ENCODE results near the gene AAGAB.

The AAGAB gene

GRCh38 chr15:67199881-67200763 is 54.3 kb downstream of the AAGAB start:
- CTCF ChIA-PET = interaction anchor here (0.6 kb wide), 1 partner anchor 338 kb away, joined by 3 read pairs; no protein-coding TSS in a partner anchor

DNA sequence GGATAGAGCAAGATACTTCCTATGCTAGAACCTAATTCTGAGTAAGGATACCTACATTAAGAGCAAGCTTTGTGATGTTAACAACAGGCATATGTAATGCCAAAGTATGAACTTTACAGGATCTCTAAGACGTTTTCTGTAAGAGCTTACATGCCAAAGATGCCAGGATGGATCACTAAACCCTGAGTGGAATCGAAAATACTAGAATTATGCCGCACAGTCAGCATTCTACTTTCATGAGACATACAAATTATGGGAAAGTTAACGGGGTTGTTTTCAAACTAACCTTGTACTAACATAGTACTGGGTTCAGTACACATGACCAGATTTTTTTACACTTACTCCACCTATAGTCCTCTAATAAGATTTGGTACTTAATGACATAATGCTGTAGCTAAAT is 55.1 kb downstream of the AAGAB start:
- POLR2A ChIA-PET = no interaction called here
- TF ChIP-seq LEF1 (IDR thresholded peaks at IDR 0.05; ENCODE audit: borderline replicate concordance) (no peak), SUZ12 (IDR thresholded peaks at IDR 0.05) (no peak), TARDBP (IDR thresholded peaks at IDR 0.05) (no peak), CTBP1 (IDR thresholded peaks at IDR 0.05; ENCODE audit: borderline replicate concordance) (no peak), NFRKB (IDR thresholded peaks at IDR 0.05) (no peak), ZNF384 (IDR thresholded peaks at IDR 0.05) (no peak), HDGF (IDR thresholded peaks at IDR 0.05; ENCODE audit: borderline replicate concordance) (no peak), SP1 (IDR thresholded peaks at IDR 0.05) (no peak), BHLHE40 (IDR thresholded peaks at IDR 0.05; ENCODE audit: borderline replicate concordance) (no peak), ELF4 (IDR thresholded peaks at IDR 0.05) (no peak), FOXK2 (IDR thresholded peaks at IDR 0.05) (no peak), FOXA1 (IDR thresholded peaks at IDR 0.05) (no peak)
- CTCF ChIA-PET = interaction anchor here (0.6 kb wide), 2 partner anchors 52 to 337 kb away, joined by 3 read pairs; no protein-coding TSS in a partner anchor
- DNase-seq (ENCODE audit: extremely low spot score) = no peak

More at GRCh38 chr15:67199881-67200763, 54.3 kb downstream of the AAGAB start:
- no peak for TF ChIP-seq NFRKB (IDR thresholded peaks at IDR 0.05)
- TF ChIP-seq SUZ12 (IDR thresholded peaks at IDR 0.05) = no peak
- no peak for TF ChIP-seq FOXA1 (IDR thresholded peaks at IDR 0.05)
- TF ChIP-seq FOXK2 (IDR thresholded peaks at IDR 0.05) = no peak
- no peak for TF ChIP-seq ELF4 (IDR thresholded peaks at IDR 0.05)
- no peak for TF ChIP-seq HDGF (IDR thresholded peaks at IDR 0.05; ENCODE audit: borderline replicate concordance)
- POLR2A ChIA-PET = no interaction called here
- no peak for DNase-seq (ENCODE audit: extremely low spot score)

DNA sequence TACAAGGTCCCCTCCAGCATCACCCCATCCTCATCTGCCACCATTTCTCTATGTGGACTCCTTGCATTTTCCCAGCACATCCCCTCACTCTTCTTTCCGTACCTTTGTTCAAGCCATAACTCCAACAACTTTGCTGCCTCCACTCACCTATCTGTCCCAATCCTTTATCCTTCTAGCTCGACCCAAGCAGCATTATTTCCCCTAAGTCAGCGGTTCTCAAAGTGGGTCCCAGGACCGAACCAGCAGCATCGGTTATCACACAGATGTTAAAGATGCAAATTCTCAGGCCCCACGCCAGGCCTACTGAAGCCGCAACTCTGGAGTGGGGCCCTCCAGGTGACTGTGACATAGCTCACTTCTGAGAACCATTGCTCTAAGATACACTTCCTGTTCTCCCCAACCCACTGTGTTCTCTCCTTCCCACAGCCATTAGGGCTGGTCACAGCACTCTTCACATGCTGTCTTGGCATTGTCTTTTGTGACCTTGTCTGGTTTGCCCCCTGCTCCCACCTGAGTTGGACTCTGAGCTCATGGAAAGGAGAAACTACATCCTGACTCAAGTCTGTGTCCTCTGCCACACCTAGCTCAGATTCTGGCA is 56.2 kb downstream of the AAGAB start:
- ChIA-PET POLR2A (no interaction called here), CTCF (no interaction called here)
- DNase-seq (ENCODE audit: extremely low spot score) = no peak

GRCh38 chr15:67197364-67197695 is 57.1 kb downstream of the AAGAB start:
- POLR2A ChIA-PET = no interaction called here
- no peak for DNase-seq (ENCODE audit: extremely low spot score)
- TF ChIP-seq CTBP1 (IDR thresholded peaks at IDR 0.05; ENCODE audit: borderline replicate concordance) (no peak), SP1 (IDR thresholded peaks at IDR 0.05) (no peak), ELF4 (IDR thresholded peaks at IDR 0.05) (no peak), FOXK2 (IDR thresholded peaks at IDR 0.05) (no peak), NFRKB (IDR thresholded peaks at IDR 0.05) (no peak), ZNF384 (IDR thresholded peaks at IDR 0.05) (no peak), TARDBP (IDR thresholded peaks at IDR 0.05) (no peak), PKNOX1 (IDR thresholded peaks at IDR 0.05) (no peak), FOXA1 (IDR thresholded peaks at IDR 0.05) (no peak)
- CTCF ChIA-PET = interaction anchor here (0.6 kb wide), 1 partner anchor 186 kb away, joined by 3 read pairs; no protein-coding TSS in a partner anchor

More for the DNA sequence above, 56.2 kb downstream of the AAGAB start:
- TF ChIP-seq L3MBTL2 (conservative IDR thresholded peaks at IDR 0.05) (no peak), FOXK2 (IDR thresholded peaks at IDR 0.05) (no peak), PKNOX1 (IDR thresholded peaks at IDR 0.05) (no peak), ARNT (IDR thresholded peaks at IDR 0.05) (no peak), SUZ12 (IDR thresholded peaks at IDR 0.05) (no peak), FOXM1 (IDR thresholded peaks at IDR 0.05; ENCODE audit: borderline replicate concordance) (no peak), SP1 (IDR thresholded peaks at IDR 0.05) (no peak), CTBP1 (IDR thresholded peaks at IDR 0.05; ENCODE audit: borderline replicate concordance) (no peak), NFRKB (IDR thresholded peaks at IDR 0.05) (no peak), ELF4 (IDR thresholded peaks at IDR 0.05) (no peak), TARDBP (IDR thresholded peaks at IDR 0.05) (no peak), HDGF (IDR thresholded peaks at IDR 0.05; ENCODE audit: borderline replicate concordance) (no peak), BHLHE40 (IDR thresholded peaks at IDR 0.05; ENCODE audit: borderline replicate concordance) (no peak), ZNF384 (IDR thresholded peaks at IDR 0.05) (no peak), FOXA1 (IDR thresholded peaks at IDR 0.05) (no peak), LEF1 (IDR thresholded peaks at IDR 0.05; ENCODE audit: borderline replicate concordance) (no peak)

DNA sequence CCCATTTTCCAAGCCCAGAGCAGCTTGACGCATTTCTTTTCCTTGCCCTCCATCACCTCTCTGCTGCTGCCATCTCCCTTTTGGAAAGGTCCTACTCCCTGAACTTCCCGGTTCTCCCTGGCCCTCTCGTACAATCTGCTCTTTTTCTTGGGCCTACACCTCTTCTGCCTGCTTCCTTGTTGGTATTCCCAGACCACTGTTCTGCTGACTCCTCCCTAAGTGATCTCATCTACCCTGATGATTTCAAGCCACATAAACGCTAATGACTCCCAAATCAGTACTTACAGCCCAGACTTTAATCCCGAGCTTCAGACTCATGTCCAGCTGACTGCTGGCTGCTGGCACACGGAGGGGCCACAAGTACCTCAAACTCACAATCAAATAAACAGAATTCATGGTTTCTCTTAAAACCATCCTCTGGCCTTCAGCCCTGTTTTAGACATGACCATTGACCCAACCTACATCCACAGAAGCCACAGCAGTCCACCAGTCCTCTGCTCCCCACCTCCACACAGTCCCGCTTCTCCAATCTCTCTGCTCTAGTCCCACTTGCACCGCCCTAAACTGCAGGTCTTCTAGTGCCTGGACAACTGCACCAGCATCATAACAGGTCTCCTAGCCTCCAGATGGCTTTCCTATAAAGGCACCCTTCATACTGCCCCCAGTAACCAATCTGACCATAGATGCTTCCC is 57.6 kb downstream of the AAGAB start:
- no peak for TF ChIP-seq ZNF384 (IDR thresholded peaks at IDR 0.05)
- TF ChIP-seq HDGF (IDR thresholded peaks at IDR 0.05; ENCODE audit: borderline replicate concordance) = no peak
- no peak for TF ChIP-seq FOXK2 (IDR thresholded peaks at IDR 0.05)
- TF ChIP-seq SP1 (IDR thresholded peaks at IDR 0.05) = no peak
- TF ChIP-seq PKNOX1 (IDR thresholded peaks at IDR 0.05) = no peak
- no peak for TF ChIP-seq TARDBP (IDR thresholded peaks at IDR 0.05)
- no peak for TF ChIP-seq ELF4 (IDR thresholded peaks at IDR 0.05)
- no peak for TF ChIP-seq FOXM1 (IDR thresholded peaks at IDR 0.05; ENCODE audit: borderline replicate concordance)
- TF ChIP-seq NFRKB (IDR thresholded peaks at IDR 0.05) = no peak
- TF ChIP-seq BHLHE40 (IDR thresholded peaks at IDR 0.05; ENCODE audit: borderline replicate concordance) = no peak
- TF ChIP-seq L3MBTL2 (conservative IDR thresholded peaks at IDR 0.05) = no peak
- TF ChIP-seq CTBP1 (IDR thresholded peaks at IDR 0.05; ENCODE audit: borderline replicate concordance) = no peak
- TF ChIP-seq SUZ12 (IDR thresholded peaks at IDR 0.05) = no peak
- no peak for TF ChIP-seq FOXA1 (IDR thresholded peaks at IDR 0.05)
- TF ChIP-seq LEF1 (IDR thresholded peaks at IDR 0.05; ENCODE audit: borderline replicate concordance) = no peak
- DNase-seq (ENCODE audit: extremely low spot score) = no peak
- POLR2A ChIA-PET = interaction anchor here (0.6 to 1.1 kb wide), 2 partner anchors 19 to 132 kb away, joined by 3 read pairs; no protein-coding TSS in a partner anchor
- CTCF ChIA-PET = interaction anchor here (0.6 kb wide), 1 partner anchor 185 kb away, joined by 3 read pairs; no protein-coding TSS in a partner anchor
